Activated CD8-positive, alpha-beta memory T cell treated with anti-CD3 and anti-CD28 coated beads for 48 hours (primary cell): ENCODE measurements around the gene PCDHA6.
"Not testable (repeated sequence)": the region's sequence is repeated elsewhere in the genome, so short reads cannot be mapped to it uniquely, and the experiment has no call there.

Source experiments
- DNase-seq, 3 experiments: peaks; one replicate each; pipeline ENCODE4 v3.0.0-alpha.2; 2020; ENCODE audit warnings: low read depth in 2 of 3, low spot score in 2 of 3

PCDHA6 gene

DNA sequence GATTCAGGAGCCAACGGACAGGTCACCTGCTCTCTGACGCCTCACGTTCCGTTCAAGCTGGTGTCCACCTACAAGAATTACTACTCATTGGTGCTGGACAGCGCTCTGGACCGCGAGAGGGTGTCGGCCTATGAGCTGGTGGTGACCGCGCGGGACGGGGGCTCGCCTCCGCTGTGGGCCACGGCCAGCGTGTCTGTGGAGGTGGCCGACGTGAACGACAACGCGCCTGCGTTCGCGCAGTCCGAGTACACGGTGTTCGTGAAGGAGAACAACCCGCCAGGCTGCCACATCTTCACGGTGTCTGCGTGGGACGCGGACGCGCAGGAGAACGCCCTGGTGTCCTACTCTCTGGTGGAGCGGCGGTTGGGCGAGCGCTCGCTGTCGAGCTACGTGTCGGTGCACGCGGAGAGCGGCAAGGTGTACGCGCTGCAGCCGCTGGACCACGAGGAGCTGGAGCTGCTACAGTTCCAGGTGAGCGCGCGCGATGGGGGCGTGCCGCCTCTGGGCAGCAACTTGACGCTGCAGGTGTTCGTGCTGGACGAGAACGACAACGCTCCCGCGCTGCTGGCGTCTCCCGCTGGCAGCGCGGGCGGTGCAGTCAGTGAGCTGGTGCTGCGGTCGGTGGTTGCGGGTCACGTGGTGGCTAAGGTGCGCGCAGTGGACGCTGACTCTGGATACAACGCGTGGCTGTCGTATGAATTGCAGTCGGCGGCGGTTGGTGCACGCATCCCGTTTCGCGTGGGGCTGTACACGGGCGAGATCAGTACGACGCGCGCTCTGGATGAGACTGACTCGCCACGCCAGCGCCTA lies 29.6 kb downstream of the PCDHA6 start:
- DNase-seq: no peak

DNA sequence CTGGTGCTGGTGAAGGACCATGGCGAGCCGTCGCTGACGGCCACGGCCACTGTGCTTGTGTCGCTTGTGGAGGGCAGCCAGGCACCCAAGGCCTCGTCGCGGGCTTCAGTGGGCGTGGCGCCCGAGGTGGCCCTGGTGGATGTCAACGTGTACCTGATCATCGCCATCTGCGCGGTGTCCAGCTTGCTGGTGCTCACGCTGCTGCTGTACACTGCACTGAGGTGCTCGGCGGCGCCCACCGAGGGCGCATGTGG lies 30.2 kb downstream of the PCDHA6 start:
- DNase-seq: no peak

DNA sequence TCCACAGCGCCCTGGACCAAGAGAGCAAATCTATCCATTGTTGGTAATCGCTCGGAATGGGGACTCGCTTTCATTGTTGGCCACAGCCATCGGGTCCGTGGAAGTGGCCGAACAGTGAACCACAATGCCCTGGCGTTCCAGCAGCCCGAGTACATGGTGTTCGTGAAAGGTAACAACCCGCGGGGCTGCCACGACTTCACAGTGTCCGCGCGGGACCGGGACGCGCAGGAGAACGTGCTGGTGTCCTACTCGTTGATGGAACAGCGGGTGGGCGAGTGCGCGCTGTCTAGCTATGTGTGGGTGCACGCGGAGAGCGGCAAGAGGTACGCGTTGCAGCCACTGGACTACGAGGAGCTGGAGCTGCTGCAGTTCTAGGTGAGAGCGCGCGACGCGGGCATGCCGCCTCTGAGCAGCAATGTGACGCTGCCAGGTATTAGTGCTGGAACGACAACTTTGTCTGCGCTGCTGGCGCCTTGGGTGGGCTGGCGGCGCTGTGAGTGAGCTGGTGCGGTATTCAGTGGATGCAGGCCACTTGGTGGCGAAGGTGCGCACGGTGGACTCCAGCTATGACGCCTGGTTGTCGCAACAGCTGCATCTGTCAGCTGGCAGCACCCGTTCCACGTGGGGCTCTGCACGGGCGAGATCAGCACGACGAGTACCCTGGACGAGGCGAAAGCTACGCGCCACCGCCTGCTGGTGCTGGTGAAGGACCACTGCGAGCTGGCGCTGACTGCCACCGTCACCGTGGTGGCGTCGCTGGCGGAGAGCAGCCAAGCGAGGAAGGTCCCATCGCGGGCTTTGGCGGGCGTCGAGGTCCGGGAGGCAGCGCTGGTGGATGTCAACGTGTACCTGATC lies 34.9 kb downstream of the PCDHA6 start:
- DNase-seq: no peak

DNA sequence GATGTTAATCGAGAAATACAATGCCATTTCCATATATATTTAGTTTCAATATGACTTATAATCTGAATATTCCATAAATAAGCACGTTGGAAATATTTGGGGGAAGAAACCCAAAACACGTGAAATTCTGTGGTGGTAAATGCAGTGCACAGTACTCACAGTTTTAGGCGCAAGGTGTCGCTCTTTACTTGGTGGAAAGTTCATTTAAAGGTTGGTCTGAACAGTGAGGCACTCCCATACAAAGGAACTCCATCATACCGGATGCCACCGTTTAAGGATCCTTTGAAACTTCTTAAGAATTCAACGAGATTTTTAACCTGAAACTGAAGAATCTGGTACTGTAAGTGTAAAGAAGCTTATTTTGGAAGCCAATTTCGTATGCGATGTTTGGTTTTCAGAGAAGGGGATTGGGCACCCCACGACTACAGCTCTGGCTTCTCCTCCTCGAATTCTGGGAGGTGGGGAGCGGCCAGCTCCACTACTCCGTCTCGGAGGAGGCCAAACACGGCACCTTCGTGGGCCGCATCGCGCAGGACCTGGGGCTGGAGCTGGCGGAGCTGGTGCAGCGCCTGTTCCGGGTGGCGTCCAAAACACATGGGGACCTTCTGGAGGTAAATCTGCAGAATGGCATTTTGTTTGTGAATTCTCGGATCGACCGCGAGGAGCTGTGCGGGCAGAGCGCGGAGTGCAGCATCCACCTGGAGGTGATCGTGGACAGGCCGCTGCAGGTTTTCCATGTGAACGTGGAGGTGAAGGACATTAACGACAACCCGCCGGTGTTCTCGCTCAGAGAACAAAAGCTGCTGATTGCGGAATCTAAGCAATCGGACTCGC lies 41.2 kb downstream of the PCDHA6 start, which contains the start of gene PCDHA11:
TSS of gene PCDHA11 (plus strand) at position 237 of the 834 bp plus-strand sequence. CDS start at position 384, 147 bp downstream.
- DNase-seq: no peak

DNA sequence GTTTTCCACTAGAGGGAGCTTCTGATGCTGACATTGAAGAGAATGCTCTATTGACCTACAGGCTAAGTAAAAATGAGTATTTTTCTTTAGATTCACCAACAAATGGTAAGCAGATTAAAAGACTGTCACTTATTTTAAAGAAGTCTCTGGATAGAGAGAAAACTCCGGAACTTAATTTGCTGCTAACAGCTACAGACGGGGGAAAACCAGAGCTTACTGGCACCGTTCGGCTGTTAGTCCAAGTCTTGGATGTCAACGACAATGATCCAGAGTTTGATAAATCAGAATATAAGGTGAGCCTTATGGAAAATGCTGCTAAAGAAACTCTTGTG lies 41.8 kb downstream of the PCDHA6 start:
- no peak for DNase-seq

DNA sequence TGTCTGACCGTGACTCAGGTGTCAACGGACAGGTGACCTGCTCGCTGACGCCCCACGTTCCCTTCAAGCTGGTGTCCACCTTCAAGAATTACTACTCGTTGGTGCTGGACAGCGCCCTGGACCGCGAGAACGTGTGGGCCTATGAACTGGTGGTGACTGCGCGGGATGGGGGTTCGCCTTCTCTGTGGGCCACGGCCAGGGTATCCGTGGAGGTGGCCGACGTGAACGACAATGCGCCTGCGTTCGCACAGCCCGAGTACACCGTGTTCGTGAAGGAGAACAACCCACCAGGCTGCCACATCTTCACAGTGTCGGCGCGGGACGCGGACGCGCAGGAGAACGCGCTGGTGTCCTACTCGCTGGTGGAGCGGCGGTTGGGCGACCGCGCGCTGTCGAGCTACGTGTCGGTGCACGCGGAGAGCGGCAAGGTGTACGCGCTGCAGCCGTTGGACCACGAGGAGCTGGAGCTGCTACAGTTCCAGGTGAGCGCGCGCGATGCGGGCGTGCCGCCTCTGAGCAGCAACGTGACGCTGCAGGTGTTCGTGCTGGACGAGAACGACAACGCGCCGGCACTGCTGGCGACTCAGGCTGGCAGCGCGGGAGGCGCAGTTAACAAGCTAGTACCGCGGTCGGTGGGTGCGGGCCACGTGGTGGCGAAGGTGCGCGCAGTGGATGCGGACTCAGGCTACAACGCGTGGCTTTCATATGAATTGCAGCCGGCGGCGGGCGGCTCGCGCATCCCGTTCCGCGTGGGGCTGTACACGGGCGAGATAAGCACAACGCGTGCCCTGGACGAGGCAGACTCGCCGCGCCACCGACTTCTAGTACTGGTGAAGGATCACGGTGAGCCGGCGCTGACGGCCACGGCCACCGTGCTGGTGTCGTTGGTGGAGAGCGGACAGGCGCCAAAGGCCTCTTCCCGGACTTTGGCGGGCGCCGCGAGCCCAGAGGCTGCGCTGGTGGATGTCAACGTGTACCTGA lies 42.8 kb downstream of the PCDHA6 start:
- DNase-seq: no peak

DNA sequence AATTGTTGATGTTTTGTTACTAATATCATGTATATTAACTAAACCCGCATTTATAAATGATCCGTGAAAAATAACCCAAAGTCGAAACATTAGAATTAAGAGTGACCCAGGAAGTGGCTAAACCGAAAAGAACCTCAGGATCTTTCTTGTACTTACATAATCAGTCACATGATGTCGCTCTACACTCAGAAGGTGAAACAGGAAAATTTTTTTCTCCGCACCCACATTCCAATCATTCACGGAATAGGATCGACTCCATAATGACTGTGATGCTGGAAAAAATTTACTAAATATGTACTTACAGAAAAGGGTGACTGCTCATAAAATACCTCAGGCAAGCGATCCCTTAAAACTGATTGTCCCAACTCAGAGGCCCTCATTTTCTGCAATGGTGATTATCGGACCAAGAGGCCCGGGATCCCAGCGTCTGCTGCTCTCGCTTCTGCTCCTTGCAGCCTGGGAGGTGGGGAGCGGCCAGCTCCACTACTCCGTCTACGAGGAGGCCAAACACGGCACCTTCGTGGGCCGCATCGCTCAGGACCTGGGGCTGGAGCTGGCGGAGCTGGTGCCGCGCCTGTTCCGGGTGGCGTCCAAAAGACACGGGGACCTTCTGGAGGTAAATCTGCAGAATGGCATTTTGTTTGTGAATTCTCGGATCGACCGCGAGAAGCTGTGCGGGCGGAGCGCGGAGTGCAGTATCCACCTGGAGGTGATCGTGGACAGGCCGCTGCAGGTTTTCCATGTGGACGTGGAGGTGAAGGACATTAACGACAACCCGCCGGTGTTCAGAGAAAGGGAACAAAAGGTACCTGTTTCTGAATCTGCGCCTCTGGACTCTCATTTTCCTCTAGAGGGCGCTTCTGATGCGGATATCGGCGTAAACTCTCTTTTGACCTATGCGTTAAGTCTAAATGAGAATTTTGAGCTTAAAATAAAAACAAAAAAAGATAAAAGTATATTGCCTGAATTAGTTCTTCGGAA lies 47.6 kb downstream of the PCDHA6 start, which contains the start of gene PCDHA12:
TSS of gene PCDHA12 (plus strand) at position 224 of the 981 bp plus-strand sequence. CDS start at position 389, 165 bp downstream.
- no peak for DNase-seq

DNA sequence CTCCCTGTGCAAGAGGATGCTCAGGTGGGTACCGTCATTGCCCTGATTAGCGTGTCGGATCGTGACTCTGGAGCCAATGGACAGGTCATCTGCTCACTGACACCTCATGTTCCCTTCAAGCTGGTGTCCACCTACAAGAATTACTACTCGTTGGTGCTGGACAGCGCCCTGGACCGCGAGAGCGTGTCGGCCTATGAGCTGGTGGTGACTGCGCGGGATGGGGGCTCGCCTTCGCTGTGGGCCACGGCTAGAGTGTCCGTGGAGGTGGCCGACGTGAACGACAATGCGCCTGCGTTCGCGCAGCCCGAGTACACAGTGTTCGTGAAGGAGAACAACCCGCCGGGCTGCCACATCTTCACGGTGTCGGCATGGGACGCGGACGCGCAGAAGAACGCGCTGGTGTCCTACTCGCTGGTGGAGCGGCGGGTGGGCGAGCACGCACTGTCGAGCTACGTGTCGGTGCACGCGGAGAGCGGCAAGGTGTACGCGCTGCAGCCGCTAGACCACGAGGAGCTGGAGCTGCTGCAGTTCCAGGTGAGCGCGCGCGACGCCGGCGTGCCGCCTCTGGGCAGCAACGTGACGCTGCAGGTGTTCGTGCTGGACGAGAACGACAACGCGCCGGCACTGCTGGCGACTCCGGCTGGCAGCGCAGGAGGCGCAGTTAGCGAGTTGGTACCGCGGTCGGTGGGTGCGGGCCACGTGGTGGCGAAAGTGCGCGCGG lies 48.9 kb downstream of the PCDHA6 start:
- DNase-seq: not testable (repeated sequence)

DNA sequence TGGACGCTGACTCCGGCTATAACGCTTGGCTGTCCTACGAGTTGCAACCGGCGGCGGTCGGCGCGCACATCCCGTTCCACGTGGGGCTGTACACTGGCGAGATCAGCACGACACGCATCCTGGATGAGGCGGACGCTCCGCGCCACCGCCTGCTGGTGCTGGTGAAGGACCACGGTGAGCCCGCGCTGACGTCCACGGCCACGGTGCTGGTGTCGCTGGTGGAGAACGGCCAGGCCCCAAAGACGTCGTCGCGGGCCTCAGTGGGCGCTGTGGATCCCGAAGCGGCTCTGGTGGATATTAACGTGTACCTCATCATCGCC lies 49.5 kb downstream of the PCDHA6 start:
- DNase-seq: no peak
